Neural cell (in vitro differentiated cells): ENCODE measurements around the gene SLX4IP. TPM values are rescaled to one million over a fixed set of nuclear protein-coding genes. Genes with fewer than 3 reads are reported as not detected.

ENCODE experiments used
- H2AFZ ChIP-seq: fragments of 200-600, 300-800 bp; sonication (generic), shearing (Covaris generic); 2 replicates; pipeline ENCODE4 v1.6.0; 2014; ENCODE audit warnings: low read depth, mild to moderate bottlenecking, antibody characterized with exemption, low read length, moderate library complexity
- H3F3A ChIP-seq: fragments of 200-600 bp; shearing (Covaris generic); 2 replicates; pipeline ENCODE4 v1.6.1; 2016; ENCODE audit warnings: mild to moderate bottlenecking, moderate library complexity, mixed read lengths, antibody characterized with exemption, low read length; ENCODE audit not compliant: insufficient read depth, poor library complexity, severe bottlenecking
- H3K27ac ChIP-seq: fragments of 200-600, 300-800 bp; sonication (generic), shearing (Covaris generic); 2 replicates; pipeline ENCODE4 v1.5.1; 2014; ENCODE audit warnings: mild to moderate bottlenecking, low read length, moderate library complexity
- H3K27me3 ChIP-seq: fragments of 300-800, 200-600 bp; sonication (generic), shearing (Covaris generic); 2 replicates; pipeline ENCODE4 v1.6.0; 2014; ENCODE audit warnings: mild to moderate bottlenecking, low read depth, low read length, moderate library complexity; ENCODE audit not compliant: insufficient read depth
- H3K36me3 ChIP-seq: fragments of 300-800, 200-600 bp; sonication (generic), shearing (Covaris generic); 2 replicates; pipeline ENCODE4 v1.5.1; 2014; ENCODE audit warnings: mild to moderate bottlenecking, antibody characterized with exemption, low read length, moderate library complexity; ENCODE audit not compliant: insufficient read depth
- H3K4me2 ChIP-seq: fragments of 300-800, 200-600 bp; sonication (generic), shearing (Covaris generic); 2 replicates; pipeline ENCODE4 v1.6.0; 2014; ENCODE audit warnings: mild to moderate bottlenecking, low read length
- H3K4me3 ChIP-seq: fragments of 300-800, 200-600 bp; sonication (generic), shearing (Covaris generic); 2 replicates; pipeline ENCODE4 v1.5.1; 2014; ENCODE audit warnings: mild to moderate bottlenecking, low read length, moderate library complexity
- H3K79me2 ChIP-seq: fragments of 200-600 bp; shearing (Covaris generic); replicated peaks from 2 replicates; pipeline ENCODE4 v1.6.0; 2014; ENCODE audit warnings: mild to moderate bottlenecking, low read length, moderate library complexity; ENCODE audit not compliant: insufficient read depth
- H3K9ac ChIP-seq: fragments of 300-800, 200-600 bp; sonication (generic), shearing (Covaris generic); 2 replicates; pipeline ENCODE4 v1.6.1; 2016; ENCODE audit warnings: mild to moderate bottlenecking, low read length, mixed read lengths
- H3K9me2 ChIP-seq: fragments of 200-600 bp; shearing (Covaris generic); 2 replicates; pipeline ENCODE4 v1.6.1; 2016; ENCODE audit warnings: mild to moderate bottlenecking, low read length, mixed read lengths; ENCODE audit not compliant: insufficient read depth
- H3K9me3 ChIP-seq: fragments of 200-600, 300-800 bp; sonication (generic), shearing (Covaris generic); 2 replicates; pipeline ENCODE4 v1.6.1; 2016; ENCODE audit warnings: mild to moderate bottlenecking, mixed run types, low read length, moderate library complexity, mixed read lengths
- H4K20me1 ChIP-seq: fragments of 200-600 bp; shearing (Covaris generic); 2 replicates; pipeline ENCODE4 v1.6.1; 2016; ENCODE audit warnings: mild to moderate bottlenecking, mixed run types; ENCODE audit not compliant: insufficient read depth
- CTCF ChIP-seq: fragments of 450-650 bp; IDR thresholded peaks from 2 replicates; pipeline ENCODE4 v1.5.1; 2014; ENCODE audit warnings: antibody characterized with exemption, mild to moderate bottlenecking, moderate library complexity; ENCODE audit not compliant: poor library complexity, severe bottlenecking
- EP300 ChIP-seq: fragments of 450-650 bp; conservative IDR thresholded peaks from 2 replicates; pipeline ENCODE4 v1.6.1; 2014; ENCODE audit warnings: antibody characterized with exemption, mild to moderate bottlenecking, moderate library complexity; ENCODE audit not compliant: poor library complexity, severe bottlenecking
- EZH2 ChIP-seq: fragments of 200-600, 300-800 bp; shearing (Covaris generic), sonication (generic); IDR thresholded peaks from 2 replicates; pipeline ENCODE4 v1.6.1; 2014; ENCODE audit warnings: antibody characterized with exemption, low read length, borderline replicate concordance, mild to moderate bottlenecking; ENCODE audit not compliant: insufficient read depth, poor library complexity, severe bottlenecking
- MXI1 ChIP-seq: fragments of 450-650 bp; conservative IDR thresholded peaks from 2 replicates; pipeline ENCODE4 v1.6.1; 2014; ENCODE audit warnings: antibody characterized with exemption, mild to moderate bottlenecking; ENCODE audit not compliant: poor library complexity, severe bottlenecking
- POLR2AphosphoS5 ChIP-seq: IDR thresholded peaks from 2 replicates; pipeline ENCODE4 v1.6.1; 2012
- RAD21 ChIP-seq: fragments of 450-650 bp; conservative IDR thresholded peaks from 2 replicates; pipeline ENCODE4 v1.6.1; 2014; ENCODE audit warnings: antibody characterized with exemption, mild to moderate bottlenecking, moderate library complexity
- REST ChIP-seq: IDR thresholded peaks from 2 replicates; pipeline ENCODE4 v1.6.1; 2012; ENCODE audit warnings: borderline replicate concordance
- SMC3 ChIP-seq: fragments of 450-650 bp; conservative IDR thresholded peaks from 2 replicates; pipeline ENCODE4 v1.6.1; 2014; ENCODE audit warnings: antibody characterized with exemption, mild to moderate bottlenecking, moderate library complexity; ENCODE audit not compliant: poor library complexity
- TAF1 ChIP-seq: IDR thresholded peaks from 2 replicates; pipeline ENCODE4 v1.6.1; 2012; ENCODE audit warnings: low read depth
- polyA plus RNA-seq: library from polyadenylated mRNA; depleted of rRNA; stranded (reverse); fragments of >200 nt; gene quantifications from 2 replicates; pipeline ENCODE4 v1.2.3, GENCODE V29; 2014

Gene SLX4IP
- polyA plus RNA-seq, 1 donor from 2014 or later, result 6.4 TPM

- TF ChIP-seq SMC3 (no peak), EP300 (no peak), REST (no peak), POLR2AphosphoS5 (no peak), EZH2 (no peak), MXI1 (no peak), CTCF (no peak), TAF1 (no peak), RAD21 (no peak)
- H3K27ac ChIP-seq, result no peak overlapping the region
- H4K20me1 ChIP-seq, result no peaks in the 10 kb centered on the region
- no peaks in the 10 kb centered on the region for H3K9me2 ChIP-seq
- H2AFZ ChIP-seq, result no peak overlapping the region
- H3F3A ChIP-seq, result no peaks in the 10 kb centered on the region
- H3K9ac ChIP-seq, result no peak overlapping the region
- no peaks in the 10 kb centered on the region for H3K36me3 ChIP-seq
- H3K79me2 ChIP-seq, result no peaks in the 10 kb centered on the region
- no peaks in the 10 kb centered on the region for H3K9me3 ChIP-seq
- no peak overlapping the region for H3K4me2 ChIP-seq
- H3K27me3 ChIP-seq, result no peaks in the 10 kb centered on the region
- H3K4me3 ChIP-seq, result no peak overlapping the region
Measured at GRCh38 chr20:10603378-10603777, 168.3 kb downstream of the SLX4IP start.

DNA sequence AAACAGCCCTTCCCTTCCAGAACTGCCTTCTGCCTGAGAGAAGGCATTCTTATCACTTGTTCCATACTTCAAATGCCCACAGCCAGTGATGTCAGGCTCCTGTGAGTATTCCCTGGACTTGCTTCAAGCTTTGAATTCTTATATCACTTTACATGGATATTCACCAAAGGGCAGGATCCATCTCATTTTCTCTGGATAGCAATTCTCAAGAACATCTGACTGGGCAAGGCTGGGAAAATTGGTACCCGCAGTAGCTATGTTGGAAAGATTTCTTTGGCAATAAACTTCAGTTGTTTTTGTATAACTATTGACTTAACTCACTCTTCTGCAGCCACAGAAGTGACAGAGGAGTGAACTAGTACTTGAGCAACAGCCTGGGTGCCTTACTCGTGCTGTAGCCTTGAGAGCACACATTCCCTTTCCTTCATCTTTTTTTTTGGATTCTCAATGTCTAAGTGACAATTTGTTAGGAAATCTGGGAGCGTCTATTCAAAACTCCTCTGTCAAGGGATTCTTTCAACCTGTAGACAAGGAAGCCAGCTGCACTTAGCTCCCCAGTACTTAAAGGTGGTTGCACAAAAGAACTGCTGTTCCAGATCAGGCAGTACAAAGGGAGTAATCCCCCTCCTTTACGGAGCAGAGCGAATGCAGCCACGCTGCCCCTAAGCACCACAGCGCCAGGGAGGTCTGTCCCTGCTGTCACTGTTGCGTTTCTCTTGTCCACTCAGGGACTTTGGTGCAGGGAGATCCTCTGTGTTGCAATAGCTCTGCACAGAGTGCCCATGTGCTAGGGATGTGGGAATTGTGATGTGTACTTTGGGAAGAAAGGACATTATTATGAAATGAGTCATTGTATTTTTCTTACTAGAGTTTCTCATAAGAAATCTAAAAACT lies 169.1 kb downstream of the SLX4IP start:
- H3K27ac ChIP-seq, result no peak overlapping the region
- no peak overlapping the region for H2AFZ ChIP-seq
- no peaks in the 10 kb centered on the region for H3K9me2 ChIP-seq
- H3K9ac ChIP-seq, result no peak overlapping the region
- no peaks in the 10 kb centered on the region for H3K27me3 ChIP-seq
- no peak for TF ChIP-seq EP300
- TF ChIP-seq SMC3, result no peak
- TF ChIP-seq EZH2, result no peak
- no peak for TF ChIP-seq CTCF
- H3K4me2 ChIP-seq, result no peak overlapping the region
- no peaks in the 10 kb centered on the region for H4K20me1 ChIP-seq
- no peaks in the 10 kb centered on the region for H3F3A ChIP-seq
- H3K36me3 ChIP-seq, result no peaks in the 10 kb centered on the region
- no peaks in the 10 kb centered on the region for H3K79me2 ChIP-seq
- no peaks in the 10 kb centered on the region for H3K9me3 ChIP-seq
- no peak overlapping the region for H3K4me3 ChIP-seq
